GM12891 (cell line): ENCODE results near the gene RBM19.

ENCODE experiments used
- DNase-seq: peaks from one replicate; pipeline ENCODE4 v3.0.0; 2011; ENCODE audit warnings: low spot score; ENCODE audit not compliant: insufficient read length
- FAIRE-seq: peaks from 2 replicates; lab custom pipeline; 2011; peaks lifted over from hg19 to GRCh38; lab: Jason Lieb, UNC
- PAX5 ChIP-seq: IDR thresholded peaks from 2 replicates; pipeline ENCODE4 v1.6.1; 2011; ENCODE audit warnings: low read length, moderate library complexity, mild to moderate bottlenecking; ENCODE audit not compliant: insufficient read depth, severe bottlenecking
- POLR2A ChIP-seq: IDR thresholded peaks from 2 replicates; pipeline ENCODE4 v1.6.1; 2011; ENCODE audit warnings: low read depth, low read length, control low read depth
- POLR2AphosphoS5 ChIP-seq: IDR thresholded peaks from 2 replicates; pipeline ENCODE4 v1.6.1; 2011; ENCODE audit warnings: low read depth, low read length, control low read depth
- POU2F2 ChIP-seq: IDR thresholded peaks from 2 replicates; pipeline ENCODE4 v1.6.1; 2011; ENCODE audit warnings: low read depth, mild to moderate bottlenecking, control low read depth, low read length, moderate library complexity
- SPI1 ChIP-seq: IDR thresholded peaks from 2 replicates; pipeline ENCODE4 v1.6.1; 2011; ENCODE audit warnings: low read depth, low read length, control low read depth
- TAF1 ChIP-seq: IDR thresholded peaks from 2 replicates; pipeline ENCODE4 v1.6.1; 2011; ENCODE audit warnings: low read depth, low read length, control low read depth

Gene RBM19

GRCh38 chr12:113895176-113895575 is 70.9 kb downstream of the RBM19 start:
- no peak for DNase-seq
- no peak for TF ChIP-seq PAX5
- no peak for TF ChIP-seq POLR2A
- TF ChIP-seq SPI1 = no peak
- no peak for TF ChIP-seq TAF1
- no peak for TF ChIP-seq POLR2AphosphoS5
- no peak for TF ChIP-seq POU2F2
- FAIRE-seq = no peak

- DNase-seq = no peak
- no peak for TF ChIP-seq POU2F2
- TF ChIP-seq POLR2AphosphoS5 = no peak
- TF ChIP-seq POLR2A = no peak
- no peak for TF ChIP-seq TAF1
- TF ChIP-seq PAX5 = no peak
- no peak for TF ChIP-seq SPI1
- no peak for FAIRE-seq
Observed at GRCh38 chr12:113894697-113895096, 71.4 kb downstream of the RBM19 start.

- FAIRE-seq = no peak
- TF ChIP-seq POU2F2 = no peak
- no peak for TF ChIP-seq SPI1
- no peak for TF ChIP-seq TAF1
- no peak for TF ChIP-seq POLR2A
- TF ChIP-seq POLR2AphosphoS5 = no peak
- no peak for DNase-seq
Observed at GRCh38 chr12:113893221-113893620, 72.9 kb downstream of the RBM19 start.

- DNase-seq (no peak), FAIRE-seq (no peak)
- TF ChIP-seq POLR2A (no peak), PAX5 (no peak)
Observed at GRCh38 chr12:113892556-113892955, 73.6 kb downstream of the RBM19 start.

- TF ChIP-seq POLR2A (no peak), SPI1 (no peak), POU2F2 (no peak), TAF1 (no peak), PAX5 (no peak), POLR2AphosphoS5 (no peak)
- FAIRE-seq = no peak
- no peak for DNase-seq
Observed at GRCh38 chr12:113891739-113892520, 74.2 kb downstream of the RBM19 start.

- TF ChIP-seq PAX5 (no peak), POU2F2 (no peak), SPI1 (no peak), TAF1 (no peak), POLR2A (no peak), POLR2AphosphoS5 (no peak)
- DNase-seq (no peak), FAIRE-seq (no peak)
Observed at GRCh38 chr12:113891167-113891692, 74.9 kb downstream of the RBM19 start.

GRCh38 chr12:113889891-113890581 is 76.1 kb downstream of the RBM19 start:
- FAIRE-seq = no peak
- TF ChIP-seq TAF1 (no peak), PAX5 (no peak), POLR2AphosphoS5 (no peak), POU2F2 (no peak), SPI1 (no peak), POLR2A (no peak)
- no peak for DNase-seq

- DNase-seq = no peak
- TF ChIP-seq PAX5 (no peak), TAF1 (no peak), POLR2A (no peak), POU2F2 (no peak), POLR2AphosphoS5 (no peak), SPI1 (no peak)
- FAIRE-seq = no peak
Observed at GRCh38 chr12:113889076-113889475, 77.0 kb downstream of the RBM19 start.

- DNase-seq (no peak), FAIRE-seq (no peak)
- no peak for TF ChIP-seq SPI1
- TF ChIP-seq POU2F2 = no peak
- TF ChIP-seq PAX5 = no peak
- TF ChIP-seq POLR2A = no peak
- no peak for TF ChIP-seq TAF1
- no peak for TF ChIP-seq POLR2AphosphoS5
Observed at GRCh38 chr12:113888435-113888834, 77.7 kb downstream of the RBM19 start.
